PC-3 (cell line): Measurements from ENCODE around the gene PACRG. TPM values are rescaled to one million over a fixed set of nuclear protein-coding genes. Genes with fewer than 3 reads are reported as not detected.

Experiments used
- ATAC-seq: fragments of 200-7000 bp; cut with Tn5 transposase; 2 replicates; pipeline ENCODE4 v1.9.1; 2020; ENCODE audit warnings: mild to moderate bottlenecking, moderate library complexity
- BruUV-seq: library from RNA; stranded (reverse); fragments of 400-500 nt; replicated peaks from 2 replicates; lab custom pipeline; 2021; lab: Mats Ljungman, UMichigan
- CTCF ChIA-PET: fragments of 300-600 bp; sonication (Branson Sonifier 250); formaldehyde crosslinking; loops from one replicate; lab custom pipeline; 2022; ENCODE audit warnings: antibody characterized with exemption; lab: Charles Lee
- POLR2A ChIA-PET: fragments of 300-600 bp; sonication (Branson Sonifier 250); formaldehyde crosslinking; loops from one replicate; lab custom pipeline; 2022; ENCODE audit warnings: antibody characterized with exemption; ENCODE audit not compliant: unreplicated experiment; lab: Charles Lee
- DNase-seq: peaks from one replicate; pipeline ENCODE4 v3.0.0-alpha.2; 2015
- H2AFZ ChIP-seq: fragments of 300-600 bp; sonication (generic); 2 replicates; pipeline ENCODE4 v1.6.0; 2016; ENCODE audit warnings: antibody characterized with exemption, low read length
- H3F3A ChIP-seq: fragments of 300-600 bp; sonication (generic); one replicate; pipeline ENCODE4 v1.6.0; 2017; ENCODE audit warnings: antibody characterized with exemption, low read length, control low read depth, mild to moderate bottlenecking; ENCODE audit not compliant: unreplicated experiment
- H3K27ac ChIP-seq: fragments of 300-600 bp; sonication (generic); 2 replicates; pipeline ENCODE4 v1.5.1; 2016; ENCODE audit warnings: mild to moderate bottlenecking, low read length
- H3K27me3 ChIP-seq: fragments of 300-600 bp; sonication (generic); 2 replicates; pipeline ENCODE4 v1.6.1; 2016; ENCODE audit warnings: low read length, mixed read lengths
- H3K36me3 ChIP-seq: fragments of 300-600 bp; sonication (generic); 2 replicates; pipeline ENCODE4 v1.6.1; 2016; ENCODE audit warnings: low read depth, mixed run types, low read length, mixed read lengths
- H3K4me1 ChIP-seq: fragments of 300-600 bp; sonication (generic); 2 replicates; pipeline ENCODE4 v1.5.1; 2016; ENCODE audit warnings: low read length; ENCODE audit not compliant: insufficient read depth
- H3K4me2 ChIP-seq: fragments of 300-600 bp; sonication (generic); 2 replicates; pipeline ENCODE4 v1.6.0; 2016; ENCODE audit warnings: low read length
- H3K4me3 ChIP-seq: fragments of 300-600 bp; sonication (generic); 2 replicates; pipeline ENCODE4 v1.5.1; 2016; ENCODE audit warnings: mild to moderate bottlenecking, low read length, mixed read lengths
- H3K79me2 ChIP-seq: fragments of 300-600 bp; sonication (generic); 2 replicates; pipeline ENCODE4 v1.6.1; 2017; ENCODE audit warnings: low read length, mixed read lengths
- H3K9ac ChIP-seq: fragments of 300-600 bp; sonication (generic); 2 replicates; pipeline ENCODE4 v1.6.0; 2016; ENCODE audit warnings: mild to moderate bottlenecking, low read length
- H3K9me2 ChIP-seq: fragments of 300-600 bp; sonication (generic); replicated peaks from 2 replicates; pipeline ENCODE4 v1.6.1; 2016; ENCODE audit warnings: mixed run types, low read length, mixed read lengths
- H3K9me3 ChIP-seq: fragments of 300-600 bp; sonication (generic); 2 replicates; pipeline ENCODE4 v1.6.1; 2016; ENCODE audit warnings: low read length, mixed read lengths
- H4K20me1 ChIP-seq: fragments of 300-600 bp; sonication (generic); 2 replicates; pipeline ENCODE4 v1.6.1; 2016; ENCODE audit warnings: low read length, mixed read lengths
- CTCF ChIP-seq: fragments of 300-600 bp; sonication (generic); conservative IDR thresholded peaks from 2 replicates; pipeline ENCODE4 v1.5.1; 2017; ENCODE audit warnings: antibody characterized with exemption, low read depth, mild to moderate bottlenecking, low read length
- EZH2 ChIP-seq: fragments of 300-600 bp; sonication (generic); IDR thresholded peaks from one replicate; pipeline ENCODE4 v1.6.1; 2017; ENCODE audit warnings: antibody characterized with exemption, mild to moderate bottlenecking, low read length; ENCODE audit not compliant: unreplicated experiment
- EZH2phosphoT487 ChIP-seq: fragments of 300-600 bp; sonication (generic); IDR thresholded peaks from 2 replicates; pipeline ENCODE4 v1.6.1; 2018; ENCODE audit warnings: mild to moderate bottlenecking, antibody characterized with exemption, low read length, borderline replicate concordance
- intact Hi-C: fragments of 100-400 bp; cut with micrococcal nuclease; formaldehyde crosslinking; loops from 2 replicates; pipeline ENCODE4 v1.9.0; 2023
- total RNA-seq: library from RNA; depleted of rRNA; stranded (reverse); fragments of >200 nt; gene quantifications from 2 replicates; pipeline ENCODE4 v1.2.3, GENCODE V29; 2014

Gene PACRG
- total RNA-seq, 1 experiment from 2014 or later, result not detected

- ATAC-seq (no peak), DNase-seq (no peak)
- ChIA-PET CTCF (no interaction called here), POLR2A (no interaction called here)
- Histone ChIP-seq H3K9ac (no peak overlapping the region), H3K9me3 (no peaks in the 10 kb centered on the region), H3K27ac (no peak overlapping the region), H3K79me2 (no peaks in the 10 kb centered on the region), H3K36me3 (no peaks in the 10 kb centered on the region), H3K9me2 (no peaks in the 10 kb centered on the region), H3K4me2 (no peak overlapping the region), H3K27me3 (peaks cover 5% of the 10 kb centered on the region; the same call in 1 of the 2 replicates), H4K20me1 (no peaks in the 10 kb centered on the region), H3K4me3 (no peak overlapping the region), H2AFZ (no peak overlapping the region), H3F3A (no peaks in the 10 kb centered on the region), H3K4me1 (no peaks in the 10 kb centered on the region)
- no TSS peak for BruUV-seq
- TF ChIP-seq EZH2phosphoT487, result no peak
- TF ChIP-seq EZH2, result no peak
- no peak for TF ChIP-seq CTCF
- intact Hi-C loops, result no loop called here
These were observed 29.8 kb upstream of the PACRG start for GRCh38 chr6:162697872-162698403.

GRCh38 chr6:162698440-162698839 is 29.3 kb upstream of the PACRG start:
- no TSS peak for BruUV-seq
- Histone ChIP-seq H3K4me2 (no peak overlapping the region), H3K36me3 (no peaks in the 10 kb centered on the region), H3K4me3 (no peak overlapping the region), H3K9ac (no peak overlapping the region), H2AFZ (no peak overlapping the region), H4K20me1 (no peaks in the 10 kb centered on the region), H3K27ac (no peak overlapping the region), H3K79me2 (no peaks in the 10 kb centered on the region), H3K4me1 (no peaks in the 10 kb centered on the region), H3F3A (no peaks in the 10 kb centered on the region), H3K27me3 (peaks cover 5% of the 10 kb centered on the region; the same call in 1 of the 2 replicates), H3K9me2 (no peaks in the 10 kb centered on the region), H3K9me3 (no peaks in the 10 kb centered on the region)
- ATAC-seq (no peak), DNase-seq (no peak)
- intact Hi-C loops, result no loop called here
- ChIA-PET POLR2A (no interaction called here), CTCF (no interaction called here)
- no peak for TF ChIP-seq EZH2
- no peak for TF ChIP-seq CTCF
- TF ChIP-seq EZH2phosphoT487, result no peak

DNA sequence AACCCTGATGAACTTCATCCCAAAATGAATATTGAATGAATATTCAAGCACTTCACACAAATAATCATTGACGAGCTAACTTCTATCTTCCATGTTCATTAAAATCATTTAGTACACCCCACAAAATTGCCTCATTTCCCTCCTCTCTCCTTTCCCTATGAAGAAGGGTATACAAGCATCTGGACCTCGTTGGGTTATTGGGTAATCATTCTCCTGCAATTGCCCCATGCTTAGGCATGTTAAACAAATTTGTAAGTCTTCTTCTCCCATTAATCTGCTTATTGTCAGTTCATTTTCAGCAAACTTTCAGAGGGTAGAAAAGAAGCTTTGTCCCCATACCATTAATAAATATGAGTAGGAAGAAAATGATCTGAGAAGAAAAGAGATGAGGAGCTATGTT is 27.8 kb upstream of the PACRG start:
- BruUV-seq, result no TSS peak

More for the DNA sequence above, 27.8 kb upstream of the PACRG start:
- Histone ChIP-seq H3K4me3 (no peak overlapping the region), H3K9me2 (no peaks in the 10 kb centered on the region), H3K9me3 (no peaks in the 10 kb centered on the region), H3K79me2 (no peaks in the 10 kb centered on the region), H2AFZ (no peak overlapping the region), H3K9ac (no peak overlapping the region), H3F3A (no peaks in the 10 kb centered on the region), H3K27me3 (peaks cover 5% of the 10 kb centered on the region; the same call in 1 of the 2 replicates), H3K27ac (no peak overlapping the region), H3K36me3 (no peaks in the 10 kb centered on the region), H4K20me1 (no peaks in the 10 kb centered on the region), H3K4me2 (no peak overlapping the region), H3K4me1 (no peaks in the 10 kb centered on the region)
- ATAC-seq (no peak), DNase-seq (no peak)
- intact Hi-C loops, result no loop called here
- ChIA-PET POLR2A (no interaction called here), CTCF (no interaction called here)
- no peak for TF ChIP-seq EZH2
- no peak for TF ChIP-seq EZH2phosphoT487
- TF ChIP-seq CTCF, result no peak
